Neural progenitor cell (in vitro differentiated cells): ENCODE results near the gene TSPAN33. TPM values are rescaled to one million over a fixed set of nuclear protein-coding genes. Genes with fewer than 3 reads are reported as not detected.
"Not testable (repeated sequence)": the region's sequence is repeated elsewhere in the genome, so short reads cannot be mapped to it uniquely, and the experiment has no call there.

Source experiments
- DNase-seq: peaks from one replicate; pipeline ENCODE4 v3.0.0-alpha.2; 2016; ENCODE audit warnings: low spot score
- H2AFZ ChIP-seq: fragments of 200-600 bp; sonication (generic); replicated peaks from 2 replicates; pipeline ENCODE4 v1.6.1; 2016; ENCODE audit warnings: antibody characterized with exemption
- H3F3A ChIP-seq: fragments of 200-600 bp; sonication (generic); 2 replicates; pipeline ENCODE4 v1.6.1; 2016; ENCODE audit warnings: antibody characterized with exemption, low read depth
- H3K27ac ChIP-seq: fragments of 200-600 bp; sonication (generic); 2 replicates; pipeline ENCODE4 v1.5.1; 2016; ENCODE audit warnings: mild to moderate bottlenecking
- H3K27me3 ChIP-seq: fragments of 200-600 bp; sonication (generic); 2 replicates; pipeline ENCODE4 v1.6.1; 2016; ENCODE audit warnings: mild to moderate bottlenecking, moderate library complexity
- H3K36me3 ChIP-seq: fragments of 200-600 bp; sonication (generic); 2 replicates; pipeline ENCODE4 v1.5.1; 2016
- H3K4me1 ChIP-seq: fragments of 200-600 bp; sonication (generic); 2 replicates; pipeline ENCODE4 v1.6.1; 2016; ENCODE audit warnings: mixed run types
- H3K4me2 ChIP-seq: fragments of 200-600 bp; sonication (generic); 2 replicates; pipeline ENCODE4 v1.6.1; 2016
- H3K4me3 ChIP-seq: fragments of 200-600 bp; sonication (generic); 2 replicates; pipeline ENCODE4 v1.5.1; 2016
- H3K79me2 ChIP-seq: fragments of 200-600 bp; sonication (generic); 2 replicates; pipeline ENCODE4 v1.6.1; 2016; ENCODE audit warnings: low read depth
- H3K9ac ChIP-seq: fragments of 200-600 bp; sonication (generic); 2 replicates; pipeline ENCODE4 v1.6.1; 2016
- H3K9me3 ChIP-seq: fragments of 200-600 bp; sonication (generic); 2 replicates; pipeline ENCODE4 v1.5.1; 2016; ENCODE audit warnings: low read depth
- H4K20me1 ChIP-seq: fragments of 200-600 bp; sonication (generic); 2 replicates; pipeline ENCODE4 v1.6.1; 2016; ENCODE audit warnings: low read depth
- H3K27ac Mint-ChIP-seq: 3 replicates; pipeline ENCODE4 v1.8.0; 2021; ENCODE audit warnings: mixed read lengths
- H3K27me3 Mint-ChIP-seq: 2 replicates; pipeline ENCODE4 v1.8.0; 2022; ENCODE audit warnings: low read depth, mild to moderate bottlenecking, inconsistent platforms, moderate library complexity, mixed read lengths; ENCODE audit not compliant: insufficient read depth
- H3K36me3 Mint-ChIP-seq: 3 replicates; pipeline ENCODE4 v1.8.0; 2021; ENCODE audit warnings: mixed read lengths
- H3K4me1 Mint-ChIP-seq: 3 replicates; pipeline ENCODE4 v1.8.0; 2021; ENCODE audit warnings: mixed read lengths
- H3K4me3 Mint-ChIP-seq: 3 replicates; pipeline ENCODE4 v1.8.0; 2021; ENCODE audit warnings: mild to moderate bottlenecking, moderate library complexity, mixed read lengths
- H3K9me3 Mint-ChIP-seq: 3 replicates; pipeline ENCODE4 v1.8.0; 2020; ENCODE audit warnings: mixed read lengths
- CTCF ChIP-seq: fragments of 200-600 bp; sonication (generic); IDR thresholded peaks from 2 replicates; pipeline ENCODE4 v1.5.1; 2017; ENCODE audit warnings: antibody characterized with exemption, mild to moderate bottlenecking
- EZH2 ChIP-seq: fragments of 200-600 bp; sonication (generic); IDR thresholded peaks from 2 replicates; pipeline ENCODE4 v1.6.1; 2017; ENCODE audit warnings: antibody characterized with exemption, mild to moderate bottlenecking, moderate library complexity
- EZH2phosphoT487 ChIP-seq: fragments of 200-600 bp; sonication (generic); IDR thresholded peaks from 2 replicates; pipeline ENCODE4 v1.6.1; 2017; ENCODE audit warnings: antibody characterized with exemption
- small RNA-seq: library from RNA; depleted of rRNA; stranded (forward); fragments of <200 nt; gene quantifications from one replicate; pipeline ENCODE3, GENCODE V24; 2015
- total RNA-seq: library from RNA; depleted of rRNA; stranded (reverse); fragments of >200 nt; gene quantifications from 2 replicates; pipeline ENCODE4 v1.2.3, GENCODE V29; 2015; ENCODE audit warnings: low replicate concordance

TSPAN33 gene
- total RNA-seq, 1 donor from 2014 or later = 34.5 TPM

DNA sequence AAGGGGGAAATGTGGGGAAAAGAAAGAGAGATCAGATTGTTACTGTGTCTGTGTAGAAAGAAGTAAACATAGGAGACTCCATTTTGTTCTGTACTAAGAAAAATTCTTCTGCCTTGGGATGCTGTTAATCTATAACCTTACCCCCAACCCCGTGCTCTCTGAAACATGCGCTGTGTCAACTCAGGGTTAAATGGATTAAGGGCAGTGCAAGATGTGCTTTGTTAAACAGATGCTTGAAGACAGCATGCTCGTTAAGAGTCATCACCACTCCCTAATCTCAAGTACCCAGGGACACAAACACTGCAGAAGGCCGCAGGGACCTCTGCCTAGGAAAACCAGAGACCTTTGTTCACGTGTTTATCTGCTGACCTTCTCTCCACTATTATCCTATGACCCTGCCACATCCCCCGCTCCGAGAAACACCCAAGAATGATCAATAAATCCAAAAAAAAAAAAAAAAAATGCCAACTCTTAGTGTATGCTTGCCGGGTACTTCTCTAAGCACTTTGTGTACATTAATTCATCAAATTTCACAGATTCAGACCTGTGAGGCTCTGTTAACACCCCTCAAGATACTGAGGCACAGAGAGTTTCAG is 72.4 kb downstream of the TSPAN33 start:
- not testable (repeated sequence) for H3K4me3 Mint-ChIP-seq

GRCh38 chr7:129218514-129219062 is 74.1 kb downstream of the TSPAN33 start:
- H3K36me3 ChIP-seq = no peaks in the 10 kb centered on the region
- DNase-seq = peak; percentile 94
- peaks cover 10% of the 10 kb centered on the region for H3F3A ChIP-seq
- H3K4me2 ChIP-seq = no peak overlapping the region
- TF ChIP-seq EZH2phosphoT487 (no peak), CTCF (peak; percentile 95), EZH2 (no peak)
- peaks cover 17% of the 10 kb centered on the region for H3K36me3 Mint-ChIP-seq
- H3K9me3 Mint-ChIP-seq = peaks cover 7% of the 10 kb centered on the region
- H3K4me3 ChIP-seq = no peak overlapping the region
- H3K27ac ChIP-seq = no peak overlapping the region
- H3K27me3 Mint-ChIP-seq = peaks cover 6% of the 10 kb centered on the region
- H3K4me3 Mint-ChIP-seq = no peak overlapping the region
- H3K9ac ChIP-seq = no peak overlapping the region
- H4K20me1 ChIP-seq = no peaks in the 10 kb centered on the region
- no peak overlapping the region for H3K27ac Mint-ChIP-seq
- no peaks in the 10 kb centered on the region for H3K9me3 ChIP-seq
- peak overlapping the region; percentile 58 for H2AFZ ChIP-seq
- peaks cover 20% of the 10 kb centered on the region for H3K4me1 Mint-ChIP-seq
- no peaks in the 10 kb centered on the region for H3K79me2 ChIP-seq
- H3K27me3 ChIP-seq = no peaks in the 10 kb centered on the region
- peaks cover 3% of the 10 kb centered on the region for H3K4me1 ChIP-seq

More for the DNA sequence above, 72.4 kb downstream of the TSPAN33 start:
- not testable (repeated sequence) for H3K4me1 ChIP-seq, H3K27ac Mint-ChIP-seq, H3K9me3 Mint-ChIP-seq, H2AFZ ChIP-seq, H3K79me2 ChIP-seq, H3K36me3 ChIP-seq, H3K4me3 ChIP-seq, H3K27ac ChIP-seq, H3K27me3 ChIP-seq, H4K20me1 ChIP-seq, H3K9ac ChIP-seq, H3K9me3 ChIP-seq, DNase-seq, H3K4me2 ChIP-seq, H3K27me3 Mint-ChIP-seq
- Mint-ChIP-seq H3K4me1 (peaks cover 14% of the 10 kb centered on the region), H3K36me3 (peaks cover 22% of the 10 kb centered on the region)
- peaks cover 13% of the 10 kb centered on the region for H3F3A ChIP-seq

GRCh38 chr7:129219166-129219565 is 74.7 kb downstream of the TSPAN33 start:
- not testable (repeated sequence) for H3K27me3 Mint-ChIP-seq, H3K4me3 Mint-ChIP-seq, H3K4me1 ChIP-seq, H3K9me3 ChIP-seq, H2AFZ ChIP-seq, H4K20me1 ChIP-seq, H3K27ac ChIP-seq, H3K9ac ChIP-seq, H3K4me2 ChIP-seq, H3K27me3 ChIP-seq, H3K9me3 Mint-ChIP-seq, H3K27ac Mint-ChIP-seq, H3K36me3 ChIP-seq, DNase-seq, H3K79me2 ChIP-seq, H3K4me3 ChIP-seq
- H3F3A ChIP-seq = peaks cover 11% of the 10 kb centered on the region
- peaks cover 12% of the 10 kb centered on the region for H3K36me3 Mint-ChIP-seq
- peaks cover 18% of the 10 kb centered on the region for H3K4me1 Mint-ChIP-seq

Small RNA genes within 50 kb of the gene (small RNA-seq; reads per million reads assigned to genes)
- gene RNY1P11 = not detected

Other genes with a start within 250 kb of the TSPAN33 start
- gene KCP, start 234.0 kb upstream of the TSPAN33 start, total RNA-seq = 0.06 and 3.5 TPM in 2 replicates
- 0.22 and 0.28 TPM in 2 replicates for gene IRF5, start 206.8 kb upstream of the TSPAN33 start, total RNA-seq
- 88.2 and 96.2 TPM in 2 replicates for gene TNPO3, start 89.6 kb upstream of the TSPAN33 start, total RNA-seq
- 46.0 and 114 TPM in 2 replicates for gene SMO, start 43.9 kb downstream of the TSPAN33 start, total RNA-seq
- gene AHCYL2, start 80.3 kb downstream of the TSPAN33 start, total RNA-seq = 36.1 and 39.3 TPM in 2 replicates